Adrenal gland (tissue), 19 donors: ENCODE results near the gene TNFAIP3. TPM values are rescaled to one million over a fixed set of nuclear protein-coding genes. Genes with fewer than 3 reads are reported as not detected.

Experiments
- DNase-seq, 7 donors: peaks; one replicate each; pipeline ENCODE4 v3.0.0-alpha.2; 2019 to 2020
- H3K27ac ChIP-seq, 5 donors: fragments of 200-600 bp; sonication (generic) in 4 of 5; 1 replicate in 3 of 5; 2 replicates in 2 of 5; pipeline versions ENCODE4 v1.5.1 to v1.8.0; 2016 to 2020; ENCODE audit warnings: mild to moderate bottlenecking in 1 of 5
- H3K27me3 ChIP-seq: fragments of 200-600 bp; 2 replicates; pipeline ENCODE4 v1.8.0; 2021
- H3K36me3 ChIP-seq, 2 donors: fragments of 200-600 bp; replicated peaks in 1 of 2; 1 replicate in 1 of 2; 2 replicates in 1 of 2; pipeline versions ENCODE4 v1.5.1 to v1.8.0; 2018 to 2022
- H3K4me1 ChIP-seq, 2 donors: fragments of 200-600 bp; replicated peaks in 1 of 2; 1 replicate in 1 of 2; 2 replicates in 1 of 2; pipeline versions ENCODE4 v1.5.1 to v1.8.0; 2018 to 2021
- H3K4me3 ChIP-seq, 4 donors: fragments of 200-600 bp; sonication (generic) in 3 of 4; one replicate each; pipeline ENCODE4 v1.5.1; 2016 to 2018
- H3K9me3 ChIP-seq, 3 donors: fragments of 200-600 bp; sonication (generic) in 1 of 3; replicated peaks in 1 of 3; 1 replicate in 2 of 3; 2 replicates in 1 of 3; pipeline versions ENCODE4 v1.5.1 to v1.8.0; 2016 to 2021
- POLR2A ChIP-seq, 2 donors: fragments of 450-650 bp; IDR thresholded peaks; one replicate each; pipeline ENCODE4 v1.6.1; 2017; ENCODE audit warnings: antibody characterized with exemption in 2 of 2, mild to moderate bottlenecking in 2 of 2, moderate library complexity in 1 of 2
- WGBS, 4 donors: extraction: QIAGEN DNeasy Blood & Tissue Kit in 2 of 4; methylation state at CpG; one replicate each; pipeline versions ENCODE4 v1.1.5 to v1.1.7; 2013 to 2017; 5-methylcytosine and 5-hydroxymethylcytosine counted together
- intact Hi-C, 2 donors: fragments of 100-400 bp; cut with DNase I; formaldehyde crosslinking; loops; one replicate each; pipeline versions ENCODE4 v1.14.1 to v1.15.0; 2022 to 2023
- long read RNA-seq, 10 donors: library from polyadenylated mRNA in 3 of 10; unstranded in 2 of 10; stranded (forward) in 1 of 10; transcript quantifications; one replicate each; pipeline ENCODE4 v2.0.0 and lab custom pipeline, GENCODE V29; 2021 to 2026
- polyA plus RNA-seq, 3 donors: library from polyadenylated mRNA; stranded (reverse); fragments of 200-250 nt in 2 of 3; fragments of 350-450 nt in 1 of 3; fragmentation: Illumina TruSeq in 1 of 3; extraction: RNeasy Lipid Tissue Mini Kit (QIAGEN cat#74804) in 1 of 3; gene quantifications; one replicate each; pipeline ENCODE4 v1.2.3, GENCODE V29; 2013 to 2014
- total RNA-seq, 9 donors: library from RNA; depleted of rRNA in 4 of 9; stranded (reverse); fragments of >200 nt in 4 of 9; fragments of 120-200 nt in 1 of 9; fragmentation: NEBNext Ultra II Directional in 1 of 9; extraction: Animal tissue kit (Norgen Biotek cat#: 25700) in 1 of 9; gene quantifications; one replicate each; pipeline versions ENCODE4 v1.1.0 to v1.2.4, GENCODE V29; 2013 to 2023
- TF ChIP-seq, protein P1 (sequence below), 6 experiments: fragments of 450-650 bp in 4 of 6; fragments of 200-600 bp in 2 of 6; sonication (generic) in 1 of 6; IDR thresholded peaks; 1 replicate in 5 of 6; 2 replicates in 1 of 6; pipeline versions ENCODE4 v1.5.1 to v1.8.0; 2016 to 2021; ENCODE audit warnings: antibody characterized with exemption in 6 of 6, mild to moderate bottlenecking in 2 of 6, moderate library complexity in 1 of 6
- donor health status: healthy with polysubstance abuse.
- donor health status: Bipolar disorder and iron deficiency.
- donor health status: DM: yes; HTN: yes; CAD: no.
- donor health status: DM: no; HTN: no; CAD: no.
- donor health status: DM: no; HTN: no; CAD: no.
- donor health status: DM: yes; HTN: yes; CAD: no.

Gene TNFAIP3
- 10 to 100 TPM in 8 of 9 donors, 1 to 10 TPM in 1; 5.0 to 29.7 (median 15.6) TPM for total RNA-seq
- polyA plus RNA-seq, result 10 to 100 TPM; 10.5 to 15.5 (median 13.9) TPM
- long read RNA-seq, donor 1, result 0 reads
- long read RNA-seq, donor 2, full-length matches to known transcripts, result 2 of 2 reads
- long read RNA-seq, donor 2, partial matches to known transcripts, result 0 of 2 reads
- long read RNA-seq, donor 2, other reads (novel, unspliced or antisense), result 0 of 2 reads
- long read RNA-seq, donor 3, full-length matches to known transcripts, result 2 of 17 reads
- long read RNA-seq, donor 3, partial matches to known transcripts, result 15 of 17 reads
- long read RNA-seq, donor 3, other reads (novel, unspliced or antisense), result 0 of 17 reads
- long read RNA-seq, donor 4, full-length matches to known transcripts, result 1 of 3 reads
- long read RNA-seq, donor 4, partial matches to known transcripts, result 1 of 3 reads
- long read RNA-seq, donor 4, other reads (novel, unspliced or antisense), result 1 of 3 reads
- long read RNA-seq, donor 5, full-length matches to known transcripts, result 4 of 14 reads
- long read RNA-seq, donor 5, partial matches to known transcripts, result 3 of 14 reads
- long read RNA-seq, donor 5, other reads (novel, unspliced or antisense), result 7 of 14 reads
- long read RNA-seq, donor 6, partial matches to known transcripts, result 1 of 4 reads
- long read RNA-seq, donor 6, other reads (novel, unspliced or antisense), result 1 of 4 reads
- long read RNA-seq, donor 7, full-length matches to known transcripts, result 2 of 2 reads
- long read RNA-seq, donor 7, partial matches to known transcripts, result 0 of 2 reads
- long read RNA-seq, donor 7, other reads (novel, unspliced or antisense), result 0 of 2 reads
- long read RNA-seq, donor 8, full-length matches to known transcripts, result 6 of 6 reads
- long read RNA-seq, donor 8, partial matches to known transcripts, result 0 of 6 reads
- long read RNA-seq, donor 8, other reads (novel, unspliced or antisense), result 0 of 6 reads
- long read RNA-seq, donor 9, result 0 reads
- long read RNA-seq, donor 10, result 0 reads

DNA sequence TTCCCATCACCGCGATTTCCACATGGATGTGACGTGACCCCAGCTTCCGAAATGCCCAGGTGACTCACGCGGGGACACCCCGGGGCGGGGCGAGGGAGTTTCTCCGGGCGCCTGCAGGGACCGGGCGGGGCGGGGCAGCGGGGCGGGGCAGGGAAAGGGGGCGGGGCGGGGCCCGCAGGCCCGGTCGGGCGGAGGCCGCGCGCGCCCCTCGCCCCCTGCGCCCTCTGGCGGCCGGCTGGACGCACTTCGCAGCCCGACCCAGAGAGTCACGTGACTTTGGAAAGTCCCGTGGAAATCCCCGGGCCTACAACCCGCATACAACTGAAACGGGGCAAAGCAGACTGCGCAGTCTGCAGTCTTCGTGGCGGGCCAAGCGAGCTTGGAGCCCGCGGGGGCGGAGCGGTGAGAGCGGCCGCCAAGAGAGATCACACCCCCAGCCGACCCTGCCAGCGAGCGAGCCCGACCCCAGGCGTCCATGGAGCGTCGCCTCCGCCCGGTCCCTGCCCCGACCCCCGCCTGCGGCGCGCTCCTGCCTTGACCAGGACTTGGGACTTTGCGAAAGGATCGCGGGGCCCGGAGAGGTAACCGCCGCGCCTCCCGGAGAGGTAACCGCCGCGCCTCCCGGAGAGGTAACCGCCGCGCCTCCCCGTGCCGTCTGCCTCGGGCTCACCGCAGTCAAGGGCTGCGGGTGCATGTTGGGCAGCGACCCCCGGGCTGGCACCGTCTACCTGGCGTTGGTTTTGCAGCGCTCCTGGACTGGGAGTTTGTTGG is at the start of gene TNFAIP3:
Gene TNFAIP3, plus strand, starts transcription at position 346 of the 771 bp plus-strand sequence. CDS start 3,969 bp downstream, outside the sequence.
- no peaks in the 10 kb centered on the region for H3K27me3 ChIP-seq
- intact Hi-C loops, result loop anchor here (5.0 to 10.0 kb wide), 4 partner anchors 62 to 160 kb away; no protein-coding TSS in a partner anchor
- peaks cover 0 to 29% of the 10 kb centered on the region in 2 donors for H3K4me1 ChIP-seq
- TF ChIP-seq POLR2A (IDR thresholded peaks at IDR 0.05), result peak; percentile 91 to 93
- TF ChIP-seq, protein P1, sequence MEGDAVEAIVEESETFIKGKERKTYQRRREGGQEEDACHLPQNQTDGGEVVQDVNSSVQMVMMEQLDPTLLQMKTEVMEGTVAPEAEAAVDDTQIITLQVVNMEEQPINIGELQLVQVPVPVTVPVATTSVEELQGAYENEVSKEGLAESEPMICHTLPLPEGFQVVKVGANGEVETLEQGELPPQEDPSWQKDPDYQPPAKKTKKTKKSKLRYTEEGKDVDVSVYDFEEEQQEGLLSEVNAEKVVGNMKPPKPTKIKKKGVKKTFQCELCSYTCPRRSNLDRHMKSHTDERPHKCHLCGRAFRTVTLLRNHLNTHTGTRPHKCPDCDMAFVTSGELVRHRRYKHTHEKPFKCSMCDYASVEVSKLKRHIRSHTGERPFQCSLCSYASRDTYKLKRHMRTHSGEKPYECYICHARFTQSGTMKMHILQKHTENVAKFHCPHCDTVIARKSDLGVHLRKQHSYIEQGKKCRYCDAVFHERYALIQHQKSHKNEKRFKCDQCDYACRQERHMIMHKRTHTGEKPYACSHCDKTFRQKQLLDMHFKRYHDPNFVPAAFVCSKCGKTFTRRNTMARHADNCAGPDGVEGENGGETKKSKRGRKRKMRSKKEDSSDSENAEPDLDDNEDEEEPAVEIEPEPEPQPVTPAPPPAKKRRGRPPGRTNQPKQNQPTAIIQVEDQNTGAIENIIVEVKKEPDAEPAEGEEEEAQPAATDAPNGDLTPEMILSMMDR (IDR thresholded peaks at IDR 0.05), result peak; percentile 30 to 96 (median 76)
- no peaks in the 10 kb centered on the region for H3K36me3 ChIP-seq
- DNase-seq, result peak; percentile 94 to 96 (median 96)
- H3K27ac ChIP-seq, result peak within 1 kb of the TSS; percentile 54 to 97 (median 90)
- WGBS, 4 donors, result 0 to 1% (median 1%) methylated on average over 5 to 87 of the region's 87 CpGs
- H3K4me3 ChIP-seq, result peak within 1 kb of the TSS; percentile 71 to 100 (median 88)
- H3K9me3 ChIP-seq, result no peaks in the 10 kb centered on the region

DNA sequence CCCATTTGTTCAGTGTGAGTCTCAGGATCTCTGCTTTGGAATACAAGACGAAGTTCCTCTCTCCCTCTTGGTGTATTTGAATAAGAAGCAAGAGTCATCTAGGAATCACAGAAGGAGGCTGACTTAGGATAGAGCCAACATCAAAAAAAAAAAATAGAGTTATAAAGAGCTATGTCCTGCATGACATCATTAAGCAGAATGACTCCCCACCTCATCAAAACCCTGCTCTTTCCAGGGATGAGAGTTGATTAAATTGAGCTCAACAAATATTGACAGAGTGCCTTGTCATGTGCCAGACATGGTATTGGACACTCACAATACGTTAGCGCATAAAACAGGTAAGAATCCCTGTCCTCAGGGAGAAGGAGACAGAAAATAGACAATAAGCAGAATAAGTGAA is 48.6 kb upstream of the TNFAIP3 start:
- 90 to 95% (median 93%) methylated on average over 3 of the region's 3 CpGs for WGBS, 4 donors
- Histone ChIP-seq H3K4me1 (peaks cover 0 to 4% of the 10 kb centered on the region in 2 donors), H3K9me3 (no peaks in the 10 kb centered on the region), H3K4me3 (no peak overlapping the region), H3K27ac (no peak overlapping the region), H3K27me3 (no peaks in the 10 kb centered on the region), H3K36me3 (no peaks in the 10 kb centered on the region)
- no peak for DNase-seq
- intact Hi-C loops, result no loop called here
- no peak for TF ChIP-seq POLR2A (IDR thresholded peaks at IDR 0.05)
- TF ChIP-seq, protein P1 (IDR thresholded peaks at IDR 0.05), result no peak

DNA sequence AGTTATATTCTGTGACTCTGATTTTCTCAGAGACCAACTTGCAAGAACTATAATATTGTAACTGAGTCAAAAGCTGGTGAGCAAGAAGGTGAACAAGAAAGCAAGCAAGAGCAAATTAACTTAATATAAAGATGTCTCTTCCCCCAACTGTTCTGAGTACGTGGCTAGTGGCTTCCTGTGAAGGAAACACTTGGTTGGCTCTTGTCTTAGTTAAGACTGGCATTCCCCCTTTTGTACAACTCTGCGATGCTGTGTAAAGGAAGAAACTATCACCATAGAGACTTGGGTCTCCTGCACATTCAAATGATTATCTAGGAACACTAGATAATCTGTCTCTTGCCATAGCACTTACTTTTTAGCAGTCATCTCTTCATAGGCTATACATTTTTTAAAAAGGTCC is 47.3 kb upstream of the TNFAIP3 start:
- DNase-seq, result no peak
- Histone ChIP-seq H3K27me3 (no peaks in the 10 kb centered on the region), H3K4me1 (peaks cover 0 to 15% of the 10 kb centered on the region in 2 donors), H3K36me3 (no peaks in the 10 kb centered on the region), H3K4me3 (no peak overlapping the region), H3K9me3 (no peaks in the 10 kb centered on the region), H3K27ac (peak overlapping the region in 1 of 5 donors; percentile 33)
- intact Hi-C loops, result no loop called here
- TF ChIP-seq, protein P1 (IDR thresholded peaks at IDR 0.05), result no peak
- no peak for TF ChIP-seq POLR2A (IDR thresholded peaks at IDR 0.05)
- 43 to 70% (median 69%) methylated on average over 2 of the region's 2 CpGs for WGBS, 4 donors
